ENCODE measurements around the gene KSR1.

Gene KSR1

GRCh38 chr17:27579304-27579703, 123.1 kb downstream of the KSR1 start:
- TF ChIP-seq, protein P1, sequence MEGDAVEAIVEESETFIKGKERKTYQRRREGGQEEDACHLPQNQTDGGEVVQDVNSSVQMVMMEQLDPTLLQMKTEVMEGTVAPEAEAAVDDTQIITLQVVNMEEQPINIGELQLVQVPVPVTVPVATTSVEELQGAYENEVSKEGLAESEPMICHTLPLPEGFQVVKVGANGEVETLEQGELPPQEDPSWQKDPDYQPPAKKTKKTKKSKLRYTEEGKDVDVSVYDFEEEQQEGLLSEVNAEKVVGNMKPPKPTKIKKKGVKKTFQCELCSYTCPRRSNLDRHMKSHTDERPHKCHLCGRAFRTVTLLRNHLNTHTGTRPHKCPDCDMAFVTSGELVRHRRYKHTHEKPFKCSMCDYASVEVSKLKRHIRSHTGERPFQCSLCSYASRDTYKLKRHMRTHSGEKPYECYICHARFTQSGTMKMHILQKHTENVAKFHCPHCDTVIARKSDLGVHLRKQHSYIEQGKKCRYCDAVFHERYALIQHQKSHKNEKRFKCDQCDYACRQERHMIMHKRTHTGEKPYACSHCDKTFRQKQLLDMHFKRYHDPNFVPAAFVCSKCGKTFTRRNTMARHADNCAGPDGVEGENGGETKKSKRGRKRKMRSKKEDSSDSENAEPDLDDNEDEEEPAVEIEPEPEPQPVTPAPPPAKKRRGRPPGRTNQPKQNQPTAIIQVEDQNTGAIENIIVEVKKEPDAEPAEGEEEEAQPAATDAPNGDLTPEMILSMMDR (IDR thresholded peaks at IDR 0.05; ENCODE audit: low read depth, low read length): no peak
- H3K4me3 ChIP-seq (ENCODE audit: low read depth, low read length): no peak overlapping the region

DNA sequence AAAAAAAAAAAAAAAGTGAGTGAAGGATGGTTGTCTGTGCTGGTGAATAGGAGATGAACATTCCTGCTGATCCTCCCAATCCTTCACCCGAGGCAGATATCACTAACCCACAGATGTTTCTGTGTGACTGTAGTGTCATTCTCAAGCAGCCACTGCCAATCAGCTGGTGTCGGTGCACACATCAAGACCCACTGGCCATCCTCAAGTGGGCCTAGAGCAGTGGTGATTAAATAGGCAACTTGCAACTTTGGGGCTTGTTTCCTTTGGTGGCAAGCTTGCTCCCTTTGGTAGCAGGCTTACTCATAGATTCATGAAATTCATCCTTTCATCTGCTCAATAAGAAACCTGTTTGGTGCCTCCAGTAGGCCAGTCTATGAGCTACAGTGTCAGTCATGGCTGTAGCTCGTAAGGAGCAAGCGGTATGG, 123.7 kb downstream of the KSR1 start:
- TF ChIP-seq, protein P1 (IDR thresholded peaks at IDR 0.05; ENCODE audit: low read depth, low read length): no peak
- no peak overlapping the region for H3K4me3 ChIP-seq (ENCODE audit: low read depth, low read length)

DNA sequence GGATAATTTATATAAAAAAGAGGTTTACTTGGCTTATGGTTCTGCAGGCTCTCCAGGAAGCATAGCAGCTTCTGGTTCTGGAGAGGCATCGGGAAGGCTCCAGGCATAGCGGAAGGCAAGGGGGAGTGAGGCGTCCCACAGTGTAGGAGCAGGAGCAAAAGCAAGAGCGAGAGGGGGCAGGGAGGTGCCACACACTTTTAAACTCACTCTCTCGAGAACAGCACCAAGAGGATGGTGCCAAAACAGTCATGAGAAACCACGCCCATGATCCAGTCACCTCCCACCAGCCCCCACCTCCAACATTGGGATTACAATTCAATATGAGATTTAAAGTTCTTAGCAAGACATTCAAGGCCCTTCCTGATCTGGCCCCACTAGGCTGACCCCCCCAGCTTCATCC, 124.8 kb downstream of the KSR1 start:
- H3K4me3 ChIP-seq (ENCODE audit: low read depth, low read length): no peak overlapping the region
- TF ChIP-seq, protein P1 (IDR thresholded peaks at IDR 0.05; ENCODE audit: low read depth, low read length): no peak

GRCh38 chr17:27582696-27583095, 126.4 kb downstream of the KSR1 start:
- no peak overlapping the region for H3K4me3 ChIP-seq (ENCODE audit: low read depth, low read length)
- TF ChIP-seq, protein P1 (IDR thresholded peaks at IDR 0.05; ENCODE audit: low read depth, low read length): no peak

DNA sequence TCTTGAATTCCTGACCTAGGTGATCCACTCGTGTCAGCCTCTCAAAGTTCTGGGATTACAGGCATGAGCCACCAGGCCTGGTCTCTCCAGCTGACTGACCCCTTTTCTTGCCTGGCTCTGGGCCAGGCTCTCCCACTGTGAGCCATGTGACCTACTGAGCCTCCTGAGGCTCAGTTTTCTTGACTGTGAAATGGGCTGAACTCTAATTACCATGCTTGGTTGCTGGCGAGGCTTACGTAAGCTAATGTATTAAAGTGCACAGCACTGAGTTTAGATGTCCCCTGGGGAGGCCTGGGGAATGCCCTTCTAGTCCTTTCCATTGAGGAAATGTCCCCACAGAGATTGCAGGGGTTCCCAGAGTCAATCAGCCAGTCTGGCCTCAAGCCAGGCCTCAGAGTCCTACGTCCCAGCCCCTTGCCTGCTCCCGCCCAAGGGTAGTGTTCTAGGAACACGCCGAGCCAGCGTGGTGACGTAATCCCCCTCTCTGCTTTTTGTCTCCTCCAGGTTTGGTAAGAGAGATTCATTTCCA, 129.0 kb downstream of the KSR1 start:
- TF ChIP-seq, protein P1 (IDR thresholded peaks at IDR 0.05; ENCODE audit: low read depth, low read length): no peak
- no peak overlapping the region for H3K4me3 ChIP-seq (ENCODE audit: low read depth, low read length)

DNA sequence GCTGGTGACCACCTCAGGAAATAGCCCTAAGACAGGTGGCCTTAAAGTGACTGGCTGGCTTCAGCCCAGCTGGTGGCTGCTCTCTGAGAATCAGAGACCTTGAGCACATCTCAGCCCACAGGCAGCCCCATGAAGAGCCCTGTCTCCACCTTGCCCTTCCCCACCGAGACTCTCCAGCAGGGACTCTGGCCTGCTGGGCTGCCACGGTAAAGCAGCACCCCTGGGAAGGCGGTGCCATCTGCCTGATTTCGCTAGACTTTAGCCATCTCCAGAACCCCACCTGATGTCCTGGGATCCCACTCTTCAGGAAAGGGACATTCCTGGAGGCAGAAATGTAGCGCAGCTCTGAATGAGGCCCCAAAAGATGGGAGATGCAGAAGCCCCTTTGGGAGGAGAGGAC, 129.5 kb downstream of the KSR1 start:
- TF ChIP-seq, protein P1 (IDR thresholded peaks at IDR 0.05; ENCODE audit: low read depth, low read length): no peak
- no peak overlapping the region for H3K4me3 ChIP-seq (ENCODE audit: low read depth, low read length)

DNA sequence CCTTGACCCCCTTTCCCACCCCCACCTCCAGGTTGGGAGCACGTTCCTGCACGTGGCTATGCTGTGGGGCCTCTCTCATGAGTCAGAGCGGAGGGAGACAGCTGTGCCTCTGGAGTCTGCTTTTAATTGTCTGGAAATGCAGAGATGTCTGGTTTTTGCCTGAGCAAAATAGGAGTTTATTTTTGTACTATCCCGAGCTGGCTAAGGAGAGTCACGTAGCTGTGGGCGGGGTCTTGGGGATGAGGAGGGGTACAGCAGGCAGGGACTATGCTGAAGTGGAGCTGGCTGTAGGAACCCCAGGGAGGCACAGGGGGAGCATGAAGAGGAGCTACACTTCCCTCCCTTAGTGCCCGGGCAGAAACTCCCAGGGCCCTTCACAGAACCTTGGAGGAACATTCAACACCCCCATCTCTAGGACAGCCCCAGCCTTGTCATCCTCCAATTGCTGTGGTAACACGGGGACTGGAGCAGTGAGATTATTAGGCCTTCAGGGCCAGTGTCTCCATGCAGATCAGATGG, 130.0 kb downstream of the KSR1 start:
- TF ChIP-seq, protein P1 (IDR thresholded peaks at IDR 0.05; ENCODE audit: low read depth, low read length): no peak
- H3K4me3 ChIP-seq (ENCODE audit: low read depth, low read length): no peak overlapping the region
